Camera-type eye (tissue), 1 donor: ENCODE results near the gene CALHM6. TPM values are rescaled to one million over a fixed set of nuclear protein-coding genes. Genes with fewer than 3 reads are reported as not detected.

ENCODE experiments used
- total RNA-seq: library from RNA; depleted of rRNA; stranded (reverse); fragments of >200 nt; gene quantifications from one replicate; pipeline ENCODE4 v1.2.3, GENCODE V29; 2014

CALHM6 gene
- total RNA-seq: 2.5 TPM

GRCh38 chr6:116461331-116461931, at the start of gene CALHM6:
CALHM6 (plus strand) TSS chr6:116461375; CDS start chr6:116461930, 555 bp downstream.

DNA sequence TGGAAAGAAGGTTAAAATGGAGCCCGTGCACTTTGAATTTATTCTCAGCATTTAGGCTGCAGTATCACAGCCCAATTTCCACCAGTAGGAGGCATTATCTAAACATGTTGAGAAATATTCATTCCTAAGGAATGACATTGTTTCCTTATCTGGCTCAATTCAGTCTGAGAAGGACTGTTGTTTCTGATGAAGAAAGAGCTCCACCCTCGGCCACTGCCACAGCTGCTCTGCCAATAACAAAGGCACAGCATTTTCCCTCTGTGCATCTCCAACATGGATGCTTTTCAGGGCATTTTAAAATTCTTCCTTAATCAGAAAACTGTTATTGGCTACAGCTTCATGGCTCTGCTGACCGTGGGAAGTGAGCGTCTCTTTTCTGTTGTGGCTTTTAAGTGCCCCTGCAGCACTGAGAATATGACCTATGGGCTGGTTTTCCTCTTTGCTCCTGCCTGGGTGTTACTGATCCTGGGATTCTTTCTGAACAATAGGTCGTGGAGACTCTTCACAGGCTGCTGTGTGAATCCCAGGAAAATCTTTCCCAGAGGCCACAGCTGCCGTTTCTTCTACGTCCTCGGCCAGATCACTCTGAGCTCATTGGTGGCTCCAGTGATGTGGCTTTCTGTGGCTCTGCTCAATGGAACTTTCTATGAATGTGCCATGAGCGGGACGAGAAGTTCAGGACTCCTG, 50.4 kb downstream of the CALHM6 start, which contains the start of gene CALHM5:
Gene CALHM5 (plus strand): TSS at position 216 of the 687 bp plus-strand sequence. CDS start 58 bp downstream, at position 274.

Other genes with a start within 250 kb of the CALHM6 start
- 51.3 TPM for gene TSPYL4, start 207.3 kb upstream of the CALHM6 start, total RNA-seq
- gene TSPYL1, start 181.4 kb upstream of the CALHM6 start, total RNA-seq: 77.6 TPM
- gene DSE, start 90.4 kb upstream of the CALHM6 start, total RNA-seq: 57.2 TPM
- gene CALHM5, start 50.3 kb downstream of the CALHM6 start, total RNA-seq: 3.4 TPM
- 0.38 TPM for gene TRAPPC3L, start 84.3 kb downstream of the CALHM6 start, total RNA-seq
- gene CALHM4, start 92.4 kb downstream of the CALHM6 start, total RNA-seq: not detected
- gene RWDD1, start 110.1 kb downstream of the CALHM6 start, total RNA-seq: 36.6 TPM
- 2.8 TPM for gene RSPH4A, start 155.1 kb downstream of the CALHM6 start, total RNA-seq
- 25.5 TPM for gene ZUP1, start 207.4 kb downstream of the CALHM6 start, total RNA-seq
- gene KPNA5, start 219.8 kb downstream of the CALHM6 start, total RNA-seq: 49.8 TPM